Vagina (tissue), 2 donors: ENCODE data around the gene SERGEF. TPM values are rescaled to one million over a fixed set of nuclear protein-coding genes. Genes with fewer than 3 reads are reported as not detected.
A peak's percentile ranks its signal among the peaks of the same experiment; 100 is the strongest.

Experiments used
- DNase-seq, 2 donors: peaks; one replicate each; pipeline ENCODE4 v3.0.0-alpha.2; 2017; ENCODE audit errors: extremely low spot score in 2 of 2
- H3K27ac ChIP-seq: fragments of 200-600 bp; sonication (generic); one replicate; pipeline ENCODE4 v1.5.1; 2019
- H3K27me3 ChIP-seq: fragments of 200-600 bp; sonication (generic); one replicate; pipeline ENCODE4 v1.5.1; 2019
- H3K36me3 ChIP-seq, 2 donors: fragments of 200-600 bp; sonication (generic); one replicate each; pipeline ENCODE4 v1.5.1; 2017 to 2019
- H3K4me1 ChIP-seq: fragments of 200-600 bp; sonication (generic); one replicate; pipeline ENCODE4 v1.5.1; 2019
- H3K4me3 ChIP-seq, 2 donors: fragments of 200-600 bp; sonication (generic); 1 replicate in 1 of 2; 2 replicates in 1 of 2; pipeline ENCODE4 v1.5.1; 2016 to 2019
- H3K9me3 ChIP-seq: fragments of 200-600 bp; sonication (generic); one replicate; pipeline ENCODE4 v1.5.1; 2019
- POLR2A ChIP-seq, 2 donors: fragments of 450-650 bp; IDR thresholded peaks; one replicate each; pipeline ENCODE4 v1.6.1; 2017; ENCODE audit warnings: antibody characterized with exemption in 2 of 2, mild to moderate bottlenecking in 2 of 2, moderate library complexity in 2 of 2
- POLR2AphosphoS5 ChIP-seq, 2 donors: sonication (generic); formaldehyde crosslinking; IDR thresholded peaks; one replicate each; pipeline ENCODE4 v1.9.0; 2017; ENCODE audit warnings: antibody characterized with exemption in 2 of 2, mild to moderate bottlenecking in 2 of 2, low read depth in 1 of 2; ENCODE audit not compliant: insufficient read depth in 1 of 2
- intact Hi-C: fragments of 100-400 bp; cut with DNase I; formaldehyde crosslinking; loops from one replicate; pipeline ENCODE4 v1.15.1; 2023
- total RNA-seq: library from RNA; depleted of rRNA; stranded (reverse); fragments of >200 nt; gene quantifications from one replicate; pipeline ENCODE4 v1.2.3, GENCODE V29; 2016
- TF ChIP-seq, protein P1 (sequence below), 3 experiments: fragments of 450-650 bp in 2 of 3; fragments of 200-600 bp in 1 of 3; sonication (generic) in 1 of 3; IDR thresholded peaks; one replicate each; pipeline ENCODE4 v1.5.1; 2017 to 2019; ENCODE audit warnings: antibody characterized with exemption in 3 of 3, mild to moderate bottlenecking in 2 of 3, moderate library complexity in 2 of 3

SERGEF gene
- total RNA-seq, 1 donor from 2014 or later: 30.7 TPM

- no peak for DNase-seq
- TF ChIP-seq POLR2AphosphoS5 (IDR thresholded peaks at IDR 0.05; ENCODE audit: insufficient read depth in 1 of 2, low read depth in 1 of 2) (no peak), POLR2A (IDR thresholded peaks at IDR 0.05) (no peak)
- TF ChIP-seq, protein P1, sequence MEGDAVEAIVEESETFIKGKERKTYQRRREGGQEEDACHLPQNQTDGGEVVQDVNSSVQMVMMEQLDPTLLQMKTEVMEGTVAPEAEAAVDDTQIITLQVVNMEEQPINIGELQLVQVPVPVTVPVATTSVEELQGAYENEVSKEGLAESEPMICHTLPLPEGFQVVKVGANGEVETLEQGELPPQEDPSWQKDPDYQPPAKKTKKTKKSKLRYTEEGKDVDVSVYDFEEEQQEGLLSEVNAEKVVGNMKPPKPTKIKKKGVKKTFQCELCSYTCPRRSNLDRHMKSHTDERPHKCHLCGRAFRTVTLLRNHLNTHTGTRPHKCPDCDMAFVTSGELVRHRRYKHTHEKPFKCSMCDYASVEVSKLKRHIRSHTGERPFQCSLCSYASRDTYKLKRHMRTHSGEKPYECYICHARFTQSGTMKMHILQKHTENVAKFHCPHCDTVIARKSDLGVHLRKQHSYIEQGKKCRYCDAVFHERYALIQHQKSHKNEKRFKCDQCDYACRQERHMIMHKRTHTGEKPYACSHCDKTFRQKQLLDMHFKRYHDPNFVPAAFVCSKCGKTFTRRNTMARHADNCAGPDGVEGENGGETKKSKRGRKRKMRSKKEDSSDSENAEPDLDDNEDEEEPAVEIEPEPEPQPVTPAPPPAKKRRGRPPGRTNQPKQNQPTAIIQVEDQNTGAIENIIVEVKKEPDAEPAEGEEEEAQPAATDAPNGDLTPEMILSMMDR (IDR thresholded peaks at IDR 0.05): no peak
- no peak overlapping the region for H3K27ac ChIP-seq
- intact Hi-C loops: no loop called here
- H3K9me3 ChIP-seq: no peaks in the 10 kb centered on the region
- no peak overlapping the region for H3K4me3 ChIP-seq
- no peaks in the 10 kb centered on the region for H3K36me3 ChIP-seq
- H3K27me3 ChIP-seq: no peaks in the 10 kb centered on the region
- peaks cover 5% of the 10 kb centered on the region for H3K4me1 ChIP-seq
These were observed 80.4 kb downstream of the SERGEF start for GRCh38 chr11:17932472-17932871.

- Histone ChIP-seq H3K9me3 (no peaks in the 10 kb centered on the region), H3K4me1 (peaks cover 13% of the 10 kb centered on the region), H3K4me3 (no peak overlapping the region), H3K27me3 (no peaks in the 10 kb centered on the region), H3K36me3 (no peaks in the 10 kb centered on the region), H3K27ac (no peak overlapping the region)
- no peak for DNase-seq
- no peak for TF ChIP-seq POLR2A (IDR thresholded peaks at IDR 0.05)
- TF ChIP-seq, protein P1 (IDR thresholded peaks at IDR 0.05): no peak
- no peak for TF ChIP-seq POLR2AphosphoS5 (IDR thresholded peaks at IDR 0.05; ENCODE audit: insufficient read depth in 1 of 2, low read depth in 1 of 2)
- intact Hi-C loops: no loop called here
These were observed 81.3 kb downstream of the SERGEF start for GRCh38 chr11:17931595-17931994.

DNA sequence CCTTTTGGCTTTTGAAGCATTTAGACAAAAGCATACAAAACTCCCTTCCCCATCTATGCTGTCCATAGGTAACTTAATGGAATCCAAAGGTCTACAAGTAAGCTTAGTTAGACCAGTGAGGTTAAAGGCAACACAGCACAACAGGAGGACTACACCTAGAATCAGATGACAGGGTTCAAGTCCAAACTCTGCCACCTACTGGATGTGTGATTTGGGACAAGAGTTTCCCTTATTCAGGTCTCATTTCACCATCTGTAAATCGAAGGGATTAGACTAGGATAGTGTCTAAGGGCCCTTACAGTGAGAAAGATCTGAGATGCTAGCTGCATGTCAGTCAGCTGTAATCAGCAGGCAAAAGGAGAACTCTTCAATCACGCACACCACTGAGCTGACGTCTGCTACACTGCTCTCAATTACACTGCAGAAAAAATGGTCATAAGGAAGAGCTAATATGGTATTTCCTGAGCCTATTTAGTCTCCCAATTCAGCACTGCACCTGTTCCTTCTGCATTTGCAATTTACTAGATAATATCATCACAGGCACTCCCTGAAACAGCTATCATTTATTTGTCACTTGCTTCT, 82.2 kb downstream of the SERGEF start:
- H3K27ac ChIP-seq: no peak overlapping the region
- no peaks in the 10 kb centered on the region for H3K27me3 ChIP-seq
- TF ChIP-seq, protein P1 (IDR thresholded peaks at IDR 0.05): no peak
- TF ChIP-seq POLR2AphosphoS5 (IDR thresholded peaks at IDR 0.05; ENCODE audit: insufficient read depth in 1 of 2, low read depth in 1 of 2): no peak
- TF ChIP-seq POLR2A (IDR thresholded peaks at IDR 0.05): no peak
- DNase-seq: no peak
- intact Hi-C loops: no loop called here
- peaks cover 13% of the 10 kb centered on the region for H3K4me1 ChIP-seq
- no peaks in the 10 kb centered on the region for H3K36me3 ChIP-seq
- H3K9me3 ChIP-seq: no peaks in the 10 kb centered on the region
- no peak overlapping the region for H3K4me3 ChIP-seq

DNA sequence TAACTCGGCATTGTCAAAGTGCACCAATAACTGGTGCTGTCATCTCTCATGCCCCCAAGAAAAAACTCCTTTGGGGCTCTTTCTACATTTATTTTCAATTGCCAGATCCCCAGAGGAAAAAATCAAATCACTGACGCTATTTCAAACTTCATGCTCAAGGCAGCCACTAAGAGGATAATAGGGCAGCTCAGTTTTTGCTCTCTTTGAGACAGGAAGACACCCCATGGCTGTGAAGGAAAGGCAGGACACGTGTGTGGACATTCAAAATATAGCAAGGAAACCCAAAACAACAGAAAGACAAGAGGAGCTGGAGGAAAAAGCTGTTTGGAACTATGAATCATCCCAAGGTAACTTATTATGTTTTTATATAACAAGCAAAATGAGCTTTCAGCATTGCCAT, 83.7 kb downstream of the SERGEF start:
- peaks cover 13% of the 10 kb centered on the region for H3K4me1 ChIP-seq
- H3K4me3 ChIP-seq: no peak overlapping the region
- intact Hi-C loops: no loop called here
- no peaks in the 10 kb centered on the region for H3K27me3 ChIP-seq
- DNase-seq: no peak
- TF ChIP-seq POLR2A (IDR thresholded peaks at IDR 0.05) (no peak), POLR2AphosphoS5 (IDR thresholded peaks at IDR 0.05; ENCODE audit: insufficient read depth in 1 of 2, low read depth in 1 of 2) (no peak)
- TF ChIP-seq, protein P1 (IDR thresholded peaks at IDR 0.05): no peak
- H3K27ac ChIP-seq: no peak overlapping the region
- no peaks in the 10 kb centered on the region for H3K36me3 ChIP-seq
- no peaks in the 10 kb centered on the region for H3K9me3 ChIP-seq

- DNase-seq: no peak
- intact Hi-C loops: no loop called here
These were observed 85.0 kb downstream of the SERGEF start for GRCh38 chr11:17927681-17928343.

More at GRCh38 chr11:17927681-17928343, 85.0 kb downstream of the SERGEF start:
- H3K36me3 ChIP-seq: no peaks in the 10 kb centered on the region
- H3K4me1 ChIP-seq: peaks cover 23% of the 10 kb centered on the region
- no peaks in the 10 kb centered on the region for H3K9me3 ChIP-seq
- no peaks in the 10 kb centered on the region for H3K27me3 ChIP-seq
- no peak overlapping the region for H3K4me3 ChIP-seq
- H3K27ac ChIP-seq: peak overlapping the region; percentile 78
- TF ChIP-seq POLR2A (IDR thresholded peaks at IDR 0.05): no peak
- TF ChIP-seq, protein P1 (IDR thresholded peaks at IDR 0.05): no peak
- TF ChIP-seq POLR2AphosphoS5 (IDR thresholded peaks at IDR 0.05; ENCODE audit: insufficient read depth in 1 of 2, low read depth in 1 of 2): peak; percentile 29 to 38
